GM12878 (cell line): ENCODE measurements around the gene TCERG1L.

Experiments used
- CHD4 ChIP-seq: fragments of 200-600 bp; sonication (generic); IDR thresholded peaks from 2 replicates; pipeline ENCODE4 v1.6.1; 2016; ENCODE audit warnings: mild to moderate bottlenecking
- CTCF ChIP-seq, 3 experiments: IDR thresholded peaks in 2 of 3; conservative IDR thresholded peaks in 1 of 3; 2 replicates each; pipeline ENCODE4 v1.5.1; 2011; ENCODE audit warnings: low read depth in 3 of 3, low read length in 3 of 3, mild to moderate bottlenecking in 3 of 3, control low read depth in 2 of 3, moderate library complexity in 2 of 3, inconsistent platforms in 1 of 3, mixed read lengths in 1 of 3; ENCODE audit not compliant: control insufficient read depth in 2 of 3, insufficient read depth in 1 of 3; ENCODE audit errors: extremely low read depth in 1 of 3
- FOXK2 ChIP-seq: fragments of 450-650 bp; IDR thresholded peaks from 2 replicates; pipeline ENCODE4 v1.6.1; 2017; ENCODE audit warnings: mild to moderate bottlenecking, moderate library complexity
- JUND ChIP-seq: IDR thresholded peaks from 2 replicates; pipeline ENCODE4 v1.6.1; 2012; ENCODE audit warnings: low read depth, mild to moderate bottlenecking, low read length, improper control_type of control experiment, moderate library complexity
- TAF1 ChIP-seq: IDR thresholded peaks from 2 replicates; pipeline ENCODE4 v1.6.1; 2011; ENCODE audit warnings: mild to moderate bottlenecking, low read depth, low read length, borderline replicate concordance
- ZNF384 ChIP-seq: IDR thresholded peaks from 2 replicates; pipeline ENCODE4 v1.6.1; 2012; ENCODE audit warnings: low read depth, mild to moderate bottlenecking, low read length, improper control_type of control experiment, borderline replicate concordance

- TF ChIP-seq ZNF384 (no peak), FOXK2 (no peak), TAF1 (no peak), CTCF (IDR thresholded peaks at IDR 0.05 in 2 of 3, conservative IDR thresholded peaks at IDR 0.05 in 1 of 3; ENCODE audit: control insufficient read depth in 2 of 3, extremely low read depth in 1 of 3, insufficient read depth in 1 of 3, low read depth in 3 of 3, low read length in 3 of 3) (no peak), JUND (no peak), CHD4 (no peak)
These were observed 184.4 kb downstream of the TCERG1L start for GRCh38 chr10:131127138-131127589.
